B cell (primary cell): ENCODE data around the gene KRTAP9-8.

Experiments
- CTCF ChIP-seq: fragments of 200-600 bp; IDR thresholded peaks from one replicate; pipeline ENCODE4 v1.8.0; 2022; ENCODE audit warnings: antibody characterized with exemption, mild to moderate bottlenecking
- EZH2 ChIP-seq: IDR thresholded peaks from 2 replicates; pipeline ENCODE4 v1.6.1; 2012; ENCODE audit warnings: borderline replicate concordance, low read depth, mild to moderate bottlenecking, moderate library complexity, low read length; ENCODE audit not compliant: insufficient read depth, poor library complexity, severe bottlenecking

- no peak for TF ChIP-seq CTCF
- no peak for TF ChIP-seq EZH2
Measured at GRCh38 chr17:41263212-41263611, 25.4 kb downstream of the KRTAP9-8 start.
